ENCODE results near the gene ANKS1B. TPM values are rescaled to one million over a fixed set of nuclear protein-coding genes. Genes with fewer than 3 reads are reported as not detected.

The ANKS1B gene
- total and polyA plus RNA-seq, 10 of the 15 experiments (the other 5 are each of a cell fraction or from before 2014, with no cell fraction given), result 0.16 to 1.3 (median 0.82) TPM; not detected in 7

GRCh38 chr12:99131751-99132199, 853.0 kb downstream of the ANKS1B start:
- Histone ChIP-seq H3K27me3 (replicated peaks in 1 of 2; ENCODE audit: control insufficient read depth in 2 of 2, insufficient read depth in 2 of 2, low read length in 1 of 2) (no peaks in the 10 kb centered on the region; a peak in 1 of 4 replicates), H3K36me3 (ENCODE audit: control insufficient read depth in 2 of 2, insufficient read depth in 2 of 2, low read length in 1 of 2) (no peaks in the 10 kb centered on the region), H3K4me2 (ENCODE audit: control insufficient read depth, insufficient read depth) (peak overlapping the region; percentile 83; the same call in 1 of the 2 replicates), H3K79me2 (ENCODE audit: control insufficient read depth, insufficient read depth, low read length) (no peaks in the 10 kb centered on the region), H3K9ac (ENCODE audit: control insufficient read depth, insufficient read depth, low read length) (no peak overlapping the region), H4K20me1 (ENCODE audit: control insufficient read depth, insufficient read depth) (no peaks in the 10 kb centered on the region), H2AFZ (ENCODE audit: control insufficient read depth, low read depth, low read length) (peak overlapping the region; percentile 90; the same call in 1 of the 2 replicates), H3K9me3 (replicated peaks; ENCODE audit: control insufficient read depth, insufficient read depth, low read length) (no peaks in the 10 kb centered on the region), H3K4me1 (ENCODE audit: control insufficient read depth, insufficient read depth, low read length) (peaks cover 8% of the 10 kb centered on the region), H3K4me3 (peak overlapping the region; percentile 57; the same call in 1 of the 2 replicates), H3K27ac (ENCODE audit: control insufficient read depth, insufficient read depth) (peak overlapping the region; percentile 58; the same call in 1 of the 2 replicates)
- SMC1A ChIA-PET (ENCODE audit: uncharacterized antibody, unreplicated experiment), result no interaction called here
- POLR2A ChIA-PET, result no interaction called here
- 5% methylated on average over 7 of the region's 7 CpGs for WGBS (ENCODE audit: insufficient coverage, insufficient replicate concordance, low lambda C conversion rate, missing lambda C conversion rate)
- ATAC-seq (peak; percentile 49), DNase-seq (ENCODE audit: low read depth, low spot score) (no peak), FAIRE-seq (no peak)
- CTCF ChIA-PET, result interaction anchor here (1.1 kb wide), 1 partner anchor 155 kb away, joined by 3 read pairs; no protein-coding TSS in a partner anchor
- intact Hi-C loops (cut with micrococcal nuclease; ENCODE audit: unreplicated experiment), result no loop called here
- no TSS peak for BruUV-seq (replicated peaks)
- in situ Hi-C loops (cut with MboI), result no loop called here
- RAD21 ChIA-PET (ENCODE audit: unreplicated experiment), result interaction anchor here (1.1 kb wide), 1 partner anchor 25 kb away, joined by 3 read pairs; no protein-coding TSS in a partner anchor
- TF ChIP-seq RB1 (IDR thresholded peaks at IDR 0.05; ENCODE audit: borderline replicate concordance), result no peak
- TF ChIP-seq BMI1 (IDR thresholded peaks at IDR 0.05; ENCODE audit: borderline replicate concordance), result peak; percentile 97
- TF ChIP-seq MTA3 (IDR thresholded peaks at IDR 0.05; ENCODE audit: borderline replicate concordance, low read length), result no peak

GRCh38 chr12:99130808-99131553, 853.8 kb downstream of the ANKS1B start:
- H3K4me2 ChIP-seq (ENCODE audit: control insufficient read depth, insufficient read depth), result peak overlapping the region; percentile 83
- 28% methylated on average over 3 of the region's 3 CpGs for WGBS (ENCODE audit: insufficient coverage, insufficient replicate concordance, low lambda C conversion rate, missing lambda C conversion rate)
- no TSS peak for BruUV-seq (replicated peaks)
- TF ChIP-seq WRNIP1 (IDR thresholded peaks at IDR 0.05; ENCODE audit: borderline replicate concordance, low read depth, low read length) (no peak), CHD2 (IDR thresholded peaks at IDR 0.05; ENCODE audit: borderline replicate concordance, low read depth, low read length) (no peak), GATAD2B (conservative IDR thresholded peaks at IDR 0.05; ENCODE audit: low read depth) (no peak), MYB (IDR thresholded peaks at IDR 0.05; ENCODE audit: borderline replicate concordance, low read depth, low read length) (no peak), ZNF24 (IDR thresholded peaks at IDR 0.05) (0 out of 2 replicates have a peak, but pooled peaks have one; percentile 54)
- TF ChIP-seq, protein P1, sequence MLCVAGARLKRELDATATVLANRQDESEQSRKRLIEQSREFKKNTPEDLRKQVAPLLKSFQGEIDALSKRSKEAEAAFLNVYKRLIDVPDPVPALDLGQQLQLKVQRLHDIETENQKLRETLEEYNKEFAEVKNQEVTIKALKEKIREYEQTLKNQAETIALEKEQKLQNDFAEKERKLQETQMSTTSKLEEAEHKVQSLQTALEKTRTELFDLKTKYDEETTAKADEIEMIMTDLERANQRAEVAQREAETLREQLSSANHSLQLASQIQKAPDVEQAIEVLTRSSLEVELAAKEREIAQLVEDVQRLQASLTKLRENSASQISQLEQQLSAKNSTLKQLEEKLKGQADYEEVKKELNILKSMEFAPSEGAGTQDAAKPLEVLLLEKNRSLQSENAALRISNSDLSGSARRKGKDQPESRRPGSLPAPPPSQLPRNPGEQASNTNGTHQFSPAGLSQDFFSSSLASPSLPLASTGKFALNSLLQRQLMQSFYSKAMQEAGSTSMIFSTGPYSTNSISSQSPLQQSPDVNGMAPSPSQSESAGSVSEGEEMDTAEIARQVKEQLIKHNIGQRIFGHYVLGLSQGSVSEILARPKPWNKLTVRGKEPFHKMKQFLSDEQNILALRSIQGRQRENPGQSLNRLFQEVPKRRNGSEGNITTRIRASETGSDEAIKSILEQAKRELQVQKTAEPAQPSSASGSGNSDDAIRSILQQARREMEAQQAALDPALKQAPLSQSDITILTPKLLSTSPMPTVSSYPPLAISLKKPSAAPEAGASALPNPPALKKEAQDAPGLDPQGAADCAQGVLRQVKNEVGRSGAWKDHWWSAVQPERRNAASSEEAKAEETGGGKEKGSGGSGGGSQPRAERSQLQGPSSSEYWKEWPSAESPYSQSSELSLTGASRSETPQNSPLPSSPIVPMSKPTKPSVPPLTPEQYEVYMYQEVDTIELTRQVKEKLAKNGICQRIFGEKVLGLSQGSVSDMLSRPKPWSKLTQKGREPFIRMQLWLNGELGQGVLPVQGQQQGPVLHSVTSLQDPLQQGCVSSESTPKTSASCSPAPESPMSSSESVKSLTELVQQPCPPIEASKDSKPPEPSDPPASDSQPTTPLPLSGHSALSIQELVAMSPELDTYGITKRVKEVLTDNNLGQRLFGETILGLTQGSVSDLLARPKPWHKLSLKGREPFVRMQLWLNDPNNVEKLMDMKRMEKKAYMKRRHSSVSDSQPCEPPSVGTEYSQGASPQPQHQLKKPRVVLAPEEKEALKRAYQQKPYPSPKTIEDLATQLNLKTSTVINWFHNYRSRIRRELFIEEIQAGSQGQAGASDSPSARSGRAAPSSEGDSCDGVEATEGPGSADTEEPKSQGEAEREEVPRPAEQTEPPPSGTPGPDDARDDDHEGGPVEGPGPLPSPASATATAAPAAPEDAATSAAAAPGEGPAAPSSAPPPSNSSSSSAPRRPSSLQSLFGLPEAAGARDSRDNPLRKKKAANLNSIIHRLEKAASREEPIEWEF (IDR thresholded peaks at IDR 0.05; ENCODE audit: insufficient replicate concordance, low read depth, low read length), result no peak

More at GRCh38 chr12:99130808-99131553, 853.8 kb downstream of the ANKS1B start:
- ChIA-PET RAD21 (ENCODE audit: unreplicated experiment) (interaction anchor here (1.1 kb wide), 1 partner anchor 26 kb away, joined by 3 read pairs; no protein-coding TSS in a partner anchor), CTCF (interaction anchor here (1.1 kb wide), 2 partner anchors 89 to 156 kb away, joined by 3 read pairs; no protein-coding TSS in a partner anchor), SMC1A (ENCODE audit: uncharacterized antibody, unreplicated experiment) (interaction anchor here (1.3 kb wide), 1 partner anchor 12 kb away, joined by 3 read pairs; no protein-coding TSS in a partner anchor), POLR2A (no interaction called here)
- Histone ChIP-seq H4K20me1 (ENCODE audit: control insufficient read depth, insufficient read depth) (no peaks in the 10 kb centered on the region), H3K27me3 (replicated peaks in 1 of 2; ENCODE audit: control insufficient read depth in 2 of 2, insufficient read depth in 2 of 2, low read length in 1 of 2) (no peaks in the 10 kb centered on the region), H3K4me1 (ENCODE audit: control insufficient read depth, insufficient read depth, low read length) (peaks cover 8% of the 10 kb centered on the region), H3K9me3 (replicated peaks; ENCODE audit: control insufficient read depth, insufficient read depth, low read length) (no peaks in the 10 kb centered on the region), H3K36me3 (ENCODE audit: control insufficient read depth in 2 of 2, insufficient read depth in 2 of 2, low read length in 1 of 2) (no peaks in the 10 kb centered on the region), H3K27ac (ENCODE audit: control insufficient read depth, insufficient read depth) (peak overlapping the region; percentile 58), H2AFZ (ENCODE audit: control insufficient read depth, low read depth, low read length) (peak overlapping the region; percentile 90), H3K79me2 (ENCODE audit: control insufficient read depth, insufficient read depth, low read length) (no peaks in the 10 kb centered on the region), H3K9ac (ENCODE audit: control insufficient read depth, insufficient read depth, low read length) (no peak overlapping the region), H3K4me3 (peak overlapping the region; percentile 57)
- in situ Hi-C loops (cut with MboI), result no loop called here
- intact Hi-C loops (cut with micrococcal nuclease; ENCODE audit: unreplicated experiment), result no loop called here
- DNase-seq (ENCODE audit: low read depth, low spot score), result peak; percentile 50
- ATAC-seq, result peak; percentile 93
- peak; percentile 93 for FAIRE-seq
